Measurements from ENCODE around the gene NYAP2.

Gene NYAP2

DNA sequence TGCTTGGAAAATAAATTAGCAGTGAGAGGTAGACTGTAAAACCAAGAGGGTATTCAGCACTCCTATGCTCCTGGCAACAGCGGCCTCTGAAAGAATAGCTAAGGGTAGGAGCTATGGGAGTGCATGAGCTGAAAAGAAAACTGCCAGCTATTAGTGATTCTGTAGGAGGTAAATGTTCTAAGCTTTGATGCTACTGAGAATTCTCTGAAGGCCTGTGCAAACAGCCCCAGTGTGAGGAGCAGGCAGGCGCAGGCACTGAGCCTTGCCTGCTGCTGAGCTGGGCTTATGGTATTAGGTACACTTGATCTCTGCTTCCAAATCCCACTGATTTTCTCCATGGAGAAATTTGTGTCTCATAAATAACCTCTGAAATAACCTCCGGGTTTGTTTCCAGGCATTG is 86.7 kb downstream of the NYAP2 start:
- H3K36me3 ChIP-seq (ENCODE audit: insufficient read depth, low read length), result no peaks in the 10 kb centered on the region
- H3K9me3 ChIP-seq (replicated peaks; ENCODE audit: low read length), result no peaks in the 10 kb centered on the region
- H3K4me3 ChIP-seq (ENCODE audit: low read length), result no peak overlapping the region
- no peaks in the 10 kb centered on the region for H3K4me1 ChIP-seq (ENCODE audit: control insufficient read depth, insufficient read depth, low read length)
- H3K9ac ChIP-seq (ENCODE audit: low read depth, low read length), result no peak overlapping the region
- peaks cover 4% of the 10 kb centered on the region for H3K27me3 ChIP-seq (ENCODE audit: control insufficient read depth, insufficient read depth, low read length)
- no peak overlapping the region for H3K4me2 ChIP-seq (ENCODE audit: low read length)

DNA sequence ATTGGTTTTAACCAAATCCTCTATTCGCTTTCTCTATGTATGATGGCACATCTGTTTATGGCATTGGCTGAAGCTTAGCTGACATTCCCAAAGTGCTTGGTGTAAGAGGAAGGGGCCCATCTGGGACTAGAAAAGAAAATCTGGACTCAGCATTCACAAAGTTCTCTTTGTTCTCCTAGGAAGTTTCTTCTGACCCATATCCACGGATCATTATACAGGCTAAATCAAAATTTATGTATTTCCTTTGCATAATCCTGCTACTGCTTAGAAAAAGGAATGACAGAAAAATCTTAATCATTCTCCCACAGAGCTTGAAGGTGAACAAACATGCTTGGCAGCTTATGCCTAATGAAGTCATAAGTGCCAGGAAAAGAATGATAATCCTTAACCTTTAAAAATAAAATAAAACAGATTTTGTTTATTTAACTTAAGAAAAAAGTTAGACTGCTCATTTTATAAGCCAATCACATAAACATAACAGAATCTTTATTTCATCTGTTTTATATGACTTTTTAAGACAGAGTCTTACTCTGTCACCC is 88.4 kb downstream of the NYAP2 start:
- Histone ChIP-seq H3K9me3 (replicated peaks; ENCODE audit: low read length) (no peaks in the 10 kb centered on the region), H3K4me1 (ENCODE audit: control insufficient read depth, insufficient read depth, low read length) (no peaks in the 10 kb centered on the region), H3K4me3 (ENCODE audit: low read length) (no peak overlapping the region), H3K27me3 (ENCODE audit: control insufficient read depth, insufficient read depth, low read length) (peaks cover 4% of the 10 kb centered on the region), H3K9ac (ENCODE audit: low read depth, low read length) (no peak overlapping the region), H3K4me2 (ENCODE audit: low read length) (no peak overlapping the region), H3K36me3 (ENCODE audit: insufficient read depth, low read length) (no peaks in the 10 kb centered on the region)

DNA sequence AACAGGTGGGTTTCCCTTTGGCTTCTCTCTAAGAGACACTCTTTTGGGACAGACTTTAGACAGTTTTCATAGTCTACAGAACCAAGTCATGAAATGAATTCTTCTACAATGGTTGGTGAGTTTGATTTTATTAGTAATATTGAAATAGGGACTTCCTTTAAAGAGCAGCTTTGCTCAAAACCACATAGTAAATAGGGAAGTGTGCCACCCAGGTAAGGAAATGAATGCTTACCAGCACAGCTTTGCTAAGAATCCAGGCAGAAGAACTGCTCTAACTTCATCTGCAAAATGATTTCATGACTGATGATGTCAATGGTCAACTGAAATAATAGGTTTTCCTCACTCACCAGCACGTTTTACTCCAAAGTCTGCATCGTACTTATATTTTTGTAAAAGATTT is 89.2 kb downstream of the NYAP2 start:
- Histone ChIP-seq H3K9me3 (replicated peaks; ENCODE audit: low read length) (no peaks in the 10 kb centered on the region), H3K4me3 (ENCODE audit: low read length) (no peak overlapping the region), H3K4me2 (ENCODE audit: low read length) (no peak overlapping the region), H3K4me1 (ENCODE audit: control insufficient read depth, insufficient read depth, low read length) (no peaks in the 10 kb centered on the region), H3K27me3 (ENCODE audit: control insufficient read depth, insufficient read depth, low read length) (peaks cover 4% of the 10 kb centered on the region), H3K36me3 (ENCODE audit: insufficient read depth, low read length) (no peaks in the 10 kb centered on the region), H3K9ac (ENCODE audit: low read depth, low read length) (no peak overlapping the region)

DNA sequence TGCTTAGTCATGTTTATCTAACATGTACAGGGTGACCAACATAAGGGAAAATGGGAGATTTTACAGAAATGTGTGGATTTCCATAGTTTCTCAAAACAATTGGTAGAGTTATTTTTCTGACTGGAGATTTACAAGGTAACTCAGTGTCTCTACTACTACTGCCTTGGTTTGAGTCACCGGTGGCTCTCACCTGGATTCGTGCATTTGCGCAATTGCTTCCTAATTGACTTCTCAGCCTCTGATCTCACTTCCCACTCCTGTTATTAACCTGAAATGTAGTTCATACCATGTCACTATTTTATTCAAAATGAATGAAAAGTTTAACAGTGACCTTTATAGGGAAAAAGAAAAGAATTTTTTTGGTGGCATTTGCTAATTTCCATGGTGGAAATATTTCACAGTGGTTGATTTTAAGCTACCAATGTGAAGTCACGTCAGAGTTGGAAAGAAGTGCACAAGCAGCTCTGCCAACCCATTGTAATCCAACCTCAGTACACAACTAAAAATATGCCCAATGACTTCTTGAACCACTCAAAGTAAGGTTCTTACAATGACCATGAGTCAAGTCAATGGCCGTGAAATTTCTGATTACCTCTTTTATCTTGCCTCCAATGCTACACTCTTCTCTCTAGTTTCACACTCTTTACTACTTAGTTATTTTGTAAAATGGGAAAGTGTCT is 94.0 kb downstream of the NYAP2 start:
- no peaks in the 10 kb centered on the region for H3K36me3 ChIP-seq (ENCODE audit: insufficient read depth, low read length)
- no peak overlapping the region for H3K4me3 ChIP-seq (ENCODE audit: low read length)
- no peaks in the 10 kb centered on the region for H3K4me1 ChIP-seq (ENCODE audit: control insufficient read depth, insufficient read depth, low read length)
- peaks cover 4% of the 10 kb centered on the region for H3K27me3 ChIP-seq (ENCODE audit: control insufficient read depth, insufficient read depth, low read length)
- no peak overlapping the region for H3K4me2 ChIP-seq (ENCODE audit: low read length)
- no peaks in the 10 kb centered on the region for H3K9me3 ChIP-seq (replicated peaks; ENCODE audit: low read length)
- H3K9ac ChIP-seq (ENCODE audit: low read depth, low read length), result no peak overlapping the region

DNA sequence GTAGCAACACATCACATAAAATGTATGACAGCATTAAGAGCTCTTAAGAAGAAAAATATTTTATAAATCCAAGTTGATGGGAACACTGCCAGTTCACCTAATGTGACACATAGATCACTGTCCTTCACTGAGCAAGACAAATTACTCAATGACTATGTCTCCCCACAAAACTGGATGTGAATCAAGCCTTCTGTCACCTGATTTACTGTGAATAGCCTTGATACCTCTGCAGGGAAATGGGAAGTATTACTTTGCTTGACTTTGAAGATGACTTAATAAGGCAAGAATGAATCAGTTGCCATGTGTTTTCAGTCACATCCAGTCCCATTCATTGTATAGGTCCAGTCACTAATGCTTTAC is 94.6 kb downstream of the NYAP2 start:
- Histone ChIP-seq H3K9me3 (replicated peaks; ENCODE audit: low read length) (no peaks in the 10 kb centered on the region), H3K4me1 (ENCODE audit: control insufficient read depth, insufficient read depth, low read length) (no peaks in the 10 kb centered on the region), H3K27me3 (ENCODE audit: control insufficient read depth, insufficient read depth, low read length) (peaks cover 4% of the 10 kb centered on the region), H3K9ac (ENCODE audit: low read depth, low read length) (no peak overlapping the region), H3K4me2 (ENCODE audit: low read length) (no peak overlapping the region), H3K36me3 (ENCODE audit: insufficient read depth, low read length) (no peaks in the 10 kb centered on the region), H3K4me3 (ENCODE audit: low read length) (no peak overlapping the region)

DNA sequence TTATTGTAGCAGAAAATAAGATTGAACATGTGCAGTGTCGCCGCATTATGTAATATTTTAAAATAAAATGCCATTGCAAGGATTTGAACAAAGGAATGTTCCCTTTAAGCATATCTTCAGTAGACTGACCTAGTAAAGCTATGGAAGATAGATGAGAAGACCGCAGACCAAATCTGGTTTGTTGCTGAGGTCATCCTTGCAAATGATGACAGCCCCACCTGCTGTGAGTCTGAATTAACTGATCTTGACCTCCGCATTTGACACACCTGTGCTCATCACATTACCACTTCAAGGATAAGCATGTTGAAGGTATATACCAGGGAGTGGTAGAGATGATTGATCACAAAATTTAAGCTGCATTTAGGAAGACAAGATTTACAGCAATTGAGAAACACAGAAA is 96.2 kb downstream of the NYAP2 start:
- Histone ChIP-seq H3K4me3 (ENCODE audit: low read length) (no peak overlapping the region), H3K9ac (ENCODE audit: low read depth, low read length) (no peak overlapping the region), H3K27me3 (ENCODE audit: control insufficient read depth, insufficient read depth, low read length) (peaks cover under 1% of the 10 kb centered on the region), H3K4me2 (ENCODE audit: low read length) (no peak overlapping the region), H3K36me3 (ENCODE audit: insufficient read depth, low read length) (no peaks in the 10 kb centered on the region), H3K9me3 (replicated peaks; ENCODE audit: low read length) (no peaks in the 10 kb centered on the region), H3K4me1 (ENCODE audit: control insufficient read depth, insufficient read depth, low read length) (no peaks in the 10 kb centered on the region)

DNA sequence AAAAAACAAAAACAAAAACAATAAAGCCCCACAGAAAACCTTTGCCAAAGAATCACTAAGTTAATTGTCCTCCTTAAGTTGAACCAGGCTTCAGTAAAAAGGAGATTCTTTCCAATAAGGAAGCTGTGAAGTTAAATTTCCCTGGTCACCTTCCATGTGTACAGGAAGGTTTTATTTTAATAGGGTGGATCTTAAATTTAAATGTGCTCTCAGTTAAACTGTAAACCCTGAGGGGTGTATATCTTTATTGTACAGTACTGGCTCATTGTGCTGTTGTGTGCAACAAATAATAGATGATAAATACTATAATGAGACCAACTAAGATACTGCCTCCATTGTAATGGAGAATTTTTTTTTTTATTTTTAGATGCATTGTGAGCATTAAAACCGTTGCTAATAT is 97.1 kb downstream of the NYAP2 start:
- H3K9ac ChIP-seq (ENCODE audit: low read depth, low read length), result no peak overlapping the region
- no peaks in the 10 kb centered on the region for H3K27me3 ChIP-seq (ENCODE audit: control insufficient read depth, insufficient read depth, low read length)
- H3K36me3 ChIP-seq (ENCODE audit: insufficient read depth, low read length), result no peaks in the 10 kb centered on the region
- no peak overlapping the region for H3K4me2 ChIP-seq (ENCODE audit: low read length)
- H3K4me1 ChIP-seq (ENCODE audit: control insufficient read depth, insufficient read depth, low read length), result no peaks in the 10 kb centered on the region
- no peaks in the 10 kb centered on the region for H3K9me3 ChIP-seq (replicated peaks; ENCODE audit: low read length)
- H3K4me3 ChIP-seq (ENCODE audit: low read length), result no peak overlapping the region

DNA sequence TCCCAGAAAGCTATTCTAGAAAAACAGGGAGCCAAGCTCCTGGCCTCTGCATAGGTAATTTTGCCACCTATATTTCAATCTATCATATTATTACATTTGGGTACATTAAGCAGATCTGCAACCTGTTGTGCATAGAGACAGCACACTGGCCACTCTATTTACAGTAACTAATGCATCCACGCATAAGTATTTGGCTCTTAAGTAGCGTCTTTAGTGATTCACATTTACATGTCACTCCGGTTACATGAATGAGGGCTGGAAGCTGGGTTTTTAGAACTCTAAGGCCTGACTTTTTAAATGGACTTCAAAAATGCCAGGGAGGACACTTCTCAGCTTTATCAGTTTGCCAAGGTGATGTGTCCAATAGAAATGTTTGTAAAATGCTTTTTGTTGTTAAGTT is 97.7 kb downstream of the NYAP2 start:
- Histone ChIP-seq H3K4me1 (ENCODE audit: control insufficient read depth, insufficient read depth, low read length) (no peaks in the 10 kb centered on the region), H3K9ac (ENCODE audit: low read depth, low read length) (no peak overlapping the region), H3K4me3 (ENCODE audit: low read length) (no peak overlapping the region), H3K27me3 (ENCODE audit: control insufficient read depth, insufficient read depth, low read length) (no peaks in the 10 kb centered on the region), H3K36me3 (ENCODE audit: insufficient read depth, low read length) (no peaks in the 10 kb centered on the region), H3K4me2 (ENCODE audit: low read length) (no peak overlapping the region), H3K9me3 (replicated peaks; ENCODE audit: low read length) (no peaks in the 10 kb centered on the region)

DNA sequence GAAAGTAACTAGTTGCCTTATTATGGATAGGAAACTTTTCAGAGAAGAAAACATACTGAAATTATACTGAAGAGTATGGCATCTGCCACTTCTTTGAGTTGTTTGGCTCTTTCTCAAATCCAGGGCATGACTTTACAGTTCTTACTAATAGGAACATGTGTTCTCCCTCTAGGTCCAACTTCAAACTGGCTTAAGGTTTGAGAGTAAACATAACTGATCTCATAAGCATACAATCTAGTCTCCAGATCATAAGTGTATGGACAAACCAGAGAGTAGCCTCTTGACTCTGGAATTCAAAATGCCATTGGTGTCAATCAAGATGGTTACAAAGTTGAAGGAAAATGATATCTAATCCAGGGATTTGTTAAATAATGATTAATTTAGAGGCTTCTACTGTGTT is 101.5 kb downstream of the NYAP2 start:
- H3K4me2 ChIP-seq (ENCODE audit: low read length), result no peak overlapping the region

DNA sequence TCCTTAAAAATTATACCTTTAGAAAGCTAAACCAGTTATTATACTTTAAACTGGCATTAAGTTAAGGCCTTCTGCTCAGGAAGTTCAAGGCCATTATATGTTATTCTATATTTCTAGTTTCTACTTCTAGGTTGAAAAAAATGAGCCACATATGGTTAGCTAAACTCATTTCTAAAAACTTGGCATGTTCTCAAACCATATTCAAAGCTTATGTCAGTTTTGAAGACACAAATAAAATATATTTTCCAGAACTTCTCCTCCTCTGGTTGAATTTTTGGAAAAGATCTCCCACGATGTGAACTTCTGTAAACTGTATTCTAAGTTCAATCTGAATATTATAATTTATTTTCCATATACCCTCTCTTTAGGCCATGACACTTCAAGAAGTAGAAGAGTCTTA is 103.5 kb downstream of the NYAP2 start:
- H3K4me2 ChIP-seq (ENCODE audit: low read length), result no peak overlapping the region

More for the DNA sequence above, 101.5 kb downstream of the NYAP2 start:
- Histone ChIP-seq H3K4me3 (ENCODE audit: low read length) (no peak overlapping the region), H3K9ac (ENCODE audit: low read depth, low read length) (no peak overlapping the region), H3K27me3 (ENCODE audit: control insufficient read depth, insufficient read depth, low read length) (no peaks in the 10 kb centered on the region), H3K36me3 (ENCODE audit: insufficient read depth, low read length) (no peaks in the 10 kb centered on the region), H3K4me1 (ENCODE audit: control insufficient read depth, insufficient read depth, low read length) (no peaks in the 10 kb centered on the region), H3K9me3 (replicated peaks; ENCODE audit: low read length) (no peaks in the 10 kb centered on the region)

DNA sequence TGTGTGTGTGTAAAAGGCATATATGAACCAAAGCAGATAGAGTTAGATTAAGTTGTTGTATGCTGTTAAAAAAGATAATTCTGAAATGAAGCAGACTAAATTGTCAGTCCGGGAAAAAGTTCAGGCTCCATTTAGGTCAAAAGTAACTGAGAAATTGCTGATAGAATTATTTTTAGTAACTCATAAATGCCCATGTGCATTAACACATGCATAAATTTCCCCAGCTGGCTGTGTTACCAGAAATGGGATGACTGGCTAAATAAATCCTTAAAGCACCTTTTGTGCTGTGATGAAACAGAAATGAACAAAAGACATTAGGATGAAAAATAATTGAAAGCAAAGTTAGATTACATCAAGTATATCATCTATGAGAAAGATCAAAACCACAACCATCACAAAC is 111.3 kb downstream of the NYAP2 start:
- H3K9me3 ChIP-seq (replicated peaks; ENCODE audit: low read length), result no peaks in the 10 kb centered on the region
- H3K4me3 ChIP-seq (ENCODE audit: low read length), result no peak overlapping the region
- no peak overlapping the region for H3K9ac ChIP-seq (ENCODE audit: low read depth, low read length)
- no peaks in the 10 kb centered on the region for H3K36me3 ChIP-seq (ENCODE audit: insufficient read depth, low read length)
- peaks cover 3% of the 10 kb centered on the region for H3K27me3 ChIP-seq (ENCODE audit: control insufficient read depth, insufficient read depth, low read length)
- no peaks in the 10 kb centered on the region for H3K4me1 ChIP-seq (ENCODE audit: control insufficient read depth, insufficient read depth, low read length)
- no peak overlapping the region for H3K4me2 ChIP-seq (ENCODE audit: low read length)

More for the DNA sequence above, 103.5 kb downstream of the NYAP2 start:
- Histone ChIP-seq H3K9me3 (replicated peaks; ENCODE audit: low read length) (no peaks in the 10 kb centered on the region), H3K4me3 (ENCODE audit: low read length) (no peak overlapping the region), H3K9ac (ENCODE audit: low read depth, low read length) (no peak overlapping the region), H3K4me1 (ENCODE audit: control insufficient read depth, insufficient read depth, low read length) (no peaks in the 10 kb centered on the region), H3K27me3 (ENCODE audit: control insufficient read depth, insufficient read depth, low read length) (peaks cover 3% of the 10 kb centered on the region), H3K36me3 (ENCODE audit: insufficient read depth, low read length) (no peaks in the 10 kb centered on the region)

DNA sequence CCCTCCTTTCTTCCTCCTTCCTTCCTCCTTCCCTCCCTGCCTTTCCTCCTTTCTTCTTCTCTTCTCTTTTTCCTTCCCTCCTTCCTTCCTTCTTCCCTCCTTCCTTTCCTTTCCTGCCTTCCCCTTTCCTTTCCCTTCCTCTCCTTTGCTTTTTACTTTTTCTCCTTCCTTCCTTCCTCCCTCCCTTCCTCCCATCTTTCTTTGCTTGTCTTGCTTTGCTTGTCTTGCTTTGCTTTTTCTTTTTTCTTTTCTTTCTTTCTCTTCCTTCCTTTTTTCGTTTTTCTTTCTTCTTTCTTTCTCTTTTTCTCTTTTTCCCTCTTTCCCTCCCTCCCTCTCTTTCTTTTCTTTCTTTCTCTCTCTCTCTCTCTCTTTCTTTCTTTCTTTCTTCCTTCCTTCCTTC is 113.0 kb downstream of the NYAP2 start:
- H3K9me3 ChIP-seq (replicated peaks; ENCODE audit: low read length), result no peaks in the 10 kb centered on the region
- H3K27me3 ChIP-seq (ENCODE audit: control insufficient read depth, insufficient read depth, low read length), result peaks cover 3% of the 10 kb centered on the region
- no peak overlapping the region for H3K4me2 ChIP-seq (ENCODE audit: low read length)
- no peaks in the 10 kb centered on the region for H3K36me3 ChIP-seq (ENCODE audit: insufficient read depth, low read length)
- H3K9ac ChIP-seq (ENCODE audit: low read depth, low read length), result no peak overlapping the region
- H3K4me3 ChIP-seq (ENCODE audit: low read length), result no peak overlapping the region
- no peaks in the 10 kb centered on the region for H3K4me1 ChIP-seq (ENCODE audit: control insufficient read depth, insufficient read depth, low read length)

Measured in skeletal muscle satellite cell (primary cell).